GM23338 (cell line): ENCODE measurements around the gene AOAH. TPM values are rescaled to one million over a fixed set of nuclear protein-coding genes. Genes with fewer than 3 reads are reported as not detected.
"Not testable (repeated sequence)": the region's sequence is repeated elsewhere in the genome, so short reads cannot be mapped to it uniquely, and the experiment has no call there.

ENCODE experiments used
- ATAC-seq: fragments of 200-7000 bp; cut with Tn5 transposase; 3 replicates; pipeline ENCODE4 v1.9.1; 2020
- DNase-seq: peaks from one replicate; pipeline ENCODE4 v3.0.0-alpha.2; 2015; ENCODE audit warnings: low spot score
- H2AFZ ChIP-seq: fragments of 200-600 bp; sonication (generic); 2 replicates; pipeline ENCODE4 v1.8.0; 2016; ENCODE audit warnings: antibody characterized with exemption, mild to moderate bottlenecking, moderate library complexity
- H3F3A ChIP-seq: fragments of 200-600 bp; sonication (generic); replicated peaks from 2 replicates; pipeline ENCODE4 v1.8.0; 2017; ENCODE audit warnings: antibody characterized with exemption, mixed run types, low read depth
- H3K27ac ChIP-seq: fragments of 200-600 bp; sonication (generic); 2 replicates; pipeline ENCODE4 v1.6.1; 2016; ENCODE audit warnings: low read depth
- H3K27me3 ChIP-seq: fragments of 200-600 bp; sonication (generic); 2 replicates; pipeline ENCODE4 v1.8.0; 2016; ENCODE audit warnings: mild to moderate bottlenecking, mixed run types, moderate library complexity; ENCODE audit not compliant: insufficient read depth
- H3K36me3 ChIP-seq: fragments of 200-600 bp; sonication (generic); 2 replicates; pipeline ENCODE4 v1.8.0; 2016; ENCODE audit warnings: mild to moderate bottlenecking; ENCODE audit not compliant: insufficient read depth
- H3K4me1 ChIP-seq: fragments of 200-600 bp; sonication (generic); 2 replicates; pipeline ENCODE4 v1.8.0; 2016; ENCODE audit warnings: mild to moderate bottlenecking, moderate library complexity; ENCODE audit not compliant: insufficient read depth
- H3K4me2 ChIP-seq: fragments of 200-600 bp; sonication (generic); 2 replicates; pipeline ENCODE4 v1.7.1; 2017; ENCODE audit warnings: mixed run types
- H3K4me3 ChIP-seq: fragments of 200-600 bp; sonication (generic); 2 replicates; pipeline ENCODE4 v1.6.1; 2016; ENCODE audit warnings: mixed run types
- H3K79me2 ChIP-seq: fragments of 200-600 bp; sonication (generic); replicated peaks from 2 replicates; pipeline ENCODE4 v1.8.0; 2017; ENCODE audit warnings: mild to moderate bottlenecking; ENCODE audit not compliant: insufficient read depth
- H3K9me2 ChIP-seq: fragments of 200-600 bp; sonication (generic); 2 replicates; pipeline ENCODE4 v1.8.0; 2017; ENCODE audit not compliant: insufficient read depth
- H4K20me1 ChIP-seq: fragments of 200-600 bp; sonication (generic); replicated peaks from 2 replicates; pipeline ENCODE4 v1.8.0; 2017; ENCODE audit warnings: mild to moderate bottlenecking; ENCODE audit not compliant: insufficient read depth
- H3K27ac Mint-ChIP-seq: 2 replicates; pipeline ENCODE4 v1.8.0; 2020; ENCODE audit warnings: inconsistent platforms, mild to moderate bottlenecking, moderate library complexity, mixed read lengths
- H3K27me3 Mint-ChIP-seq: 3 replicates; pipeline ENCODE4 v1.8.0; 2022; ENCODE audit warnings: low read depth, mild to moderate bottlenecking, moderate library complexity, mixed read lengths, inconsistent platforms; ENCODE audit not compliant: insufficient read depth, poor library complexity
- H3K36me3 Mint-ChIP-seq: 3 replicates; pipeline ENCODE4 v1.8.0; 2021; ENCODE audit warnings: low read depth, mild to moderate bottlenecking, inconsistent platforms, moderate library complexity, mixed read lengths
- H3K4me1 Mint-ChIP-seq: 3 replicates; pipeline ENCODE4 v1.8.0; 2020; ENCODE audit warnings: mild to moderate bottlenecking, inconsistent platforms, mixed read lengths
- H3K4me3 Mint-ChIP-seq: 3 replicates; pipeline ENCODE4 v1.8.0; 2021; ENCODE audit warnings: moderate library complexity, mild to moderate bottlenecking, inconsistent platforms, mixed read lengths
- H3K9me3 Mint-ChIP-seq: 3 replicates; pipeline ENCODE4 v1.8.0; 2020; ENCODE audit warnings: moderate library complexity, mild to moderate bottlenecking, inconsistent platforms, mixed read lengths
- polyA plus RNA-seq: library from polyadenylated mRNA; unstranded; fragments of >200 nt; fragmentation: Nextera tagmentation; extraction: Ambion mirVana; gene quantifications from 2 replicates; pipeline ENCODE4 v1.2.1, GENCODE V29; 2016
- total RNA-seq: library from RNA; depleted of rRNA; stranded (reverse); fragments of >200 nt; shearing (Covaris generic); gene quantifications from 2 replicates; pipeline ENCODE4 v1.2.3, GENCODE V29; 2014
- TF ChIP-seq, protein P1 (sequence below): fragments of 250-450 bp; sonication (Bioruptor Pico); IDR thresholded peaks from 2 replicates; pipeline ENCODE4 v1.5.0; 2020; ENCODE audit warnings: mild to moderate bottlenecking, moderate library complexity

Gene AOAH
- total and polyA plus RNA-seq, 2 experiments from 2014 or later, result not detected

DNA sequence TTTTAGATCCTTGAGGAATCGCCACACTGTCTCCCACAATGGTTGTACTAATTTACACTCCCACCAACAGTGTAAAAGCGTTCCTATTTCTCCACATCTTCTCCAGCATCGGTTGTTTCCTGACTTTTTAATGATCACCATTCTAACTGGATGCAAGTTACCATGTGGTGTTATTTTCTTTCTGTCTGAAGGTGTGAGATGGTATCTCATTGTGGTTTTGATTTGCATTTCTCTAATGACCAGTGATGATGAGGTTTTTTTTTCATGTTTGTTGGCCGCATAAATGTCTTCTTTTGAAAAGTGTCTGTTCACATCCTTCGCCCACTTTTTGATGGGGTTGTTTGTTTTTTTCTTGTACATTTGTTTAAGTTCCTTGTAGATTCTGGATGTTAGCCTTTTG, 20.4 kb downstream of the AOAH start:
- H3K27me3 Mint-ChIP-seq, result not testable (repeated sequence)

DNA sequence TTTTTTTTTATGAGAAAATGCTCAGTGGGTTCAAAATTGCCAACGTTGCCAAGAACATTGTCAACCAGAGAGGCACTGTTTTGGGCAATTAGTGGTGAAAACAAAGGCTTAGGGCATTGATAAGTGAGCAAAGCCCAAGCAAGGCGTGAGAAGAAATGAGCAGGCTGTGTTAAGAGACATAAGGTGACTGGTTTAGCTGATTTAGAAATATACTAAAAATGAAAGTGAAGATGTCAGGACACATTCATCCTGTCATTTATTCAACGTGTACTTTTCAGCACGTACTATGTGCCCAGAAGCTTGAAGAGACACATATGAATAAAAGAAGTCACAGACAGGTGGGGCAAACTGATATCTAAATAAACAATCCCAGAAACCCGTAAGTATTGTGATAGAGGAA, 31.8 kb downstream of the AOAH start:
- Histone ChIP-seq H3F3A (no peaks in the 10 kb centered on the region), H3K4me2 (no peak overlapping the region), H2AFZ (no peak overlapping the region), H3K79me2 (no peaks in the 10 kb centered on the region), H3K4me1 (no peaks in the 10 kb centered on the region; the same call in 1 of the 2 replicates), H4K20me1 (no peaks in the 10 kb centered on the region), H3K27me3 (no peaks in the 10 kb centered on the region), H3K9me2 (peaks cover 9% of the 10 kb centered on the region; the same call in 1 of the 2 replicates), H3K36me3 (no peaks in the 10 kb centered on the region), H3K4me3 (no peak overlapping the region), H3K27ac (no peak overlapping the region)
- Mint-ChIP-seq H3K36me3 (no peaks in the 10 kb centered on the region), H3K27me3 (peaks cover 1% of the 10 kb centered on the region), H3K27ac (no peak overlapping the region), H3K4me1 (peaks cover 13% of the 10 kb centered on the region), H3K9me3 (no peaks in the 10 kb centered on the region), H3K4me3 (no peak overlapping the region)
- no peak for ATAC-seq
- no peak for DNase-seq
- TF ChIP-seq, protein P1, sequence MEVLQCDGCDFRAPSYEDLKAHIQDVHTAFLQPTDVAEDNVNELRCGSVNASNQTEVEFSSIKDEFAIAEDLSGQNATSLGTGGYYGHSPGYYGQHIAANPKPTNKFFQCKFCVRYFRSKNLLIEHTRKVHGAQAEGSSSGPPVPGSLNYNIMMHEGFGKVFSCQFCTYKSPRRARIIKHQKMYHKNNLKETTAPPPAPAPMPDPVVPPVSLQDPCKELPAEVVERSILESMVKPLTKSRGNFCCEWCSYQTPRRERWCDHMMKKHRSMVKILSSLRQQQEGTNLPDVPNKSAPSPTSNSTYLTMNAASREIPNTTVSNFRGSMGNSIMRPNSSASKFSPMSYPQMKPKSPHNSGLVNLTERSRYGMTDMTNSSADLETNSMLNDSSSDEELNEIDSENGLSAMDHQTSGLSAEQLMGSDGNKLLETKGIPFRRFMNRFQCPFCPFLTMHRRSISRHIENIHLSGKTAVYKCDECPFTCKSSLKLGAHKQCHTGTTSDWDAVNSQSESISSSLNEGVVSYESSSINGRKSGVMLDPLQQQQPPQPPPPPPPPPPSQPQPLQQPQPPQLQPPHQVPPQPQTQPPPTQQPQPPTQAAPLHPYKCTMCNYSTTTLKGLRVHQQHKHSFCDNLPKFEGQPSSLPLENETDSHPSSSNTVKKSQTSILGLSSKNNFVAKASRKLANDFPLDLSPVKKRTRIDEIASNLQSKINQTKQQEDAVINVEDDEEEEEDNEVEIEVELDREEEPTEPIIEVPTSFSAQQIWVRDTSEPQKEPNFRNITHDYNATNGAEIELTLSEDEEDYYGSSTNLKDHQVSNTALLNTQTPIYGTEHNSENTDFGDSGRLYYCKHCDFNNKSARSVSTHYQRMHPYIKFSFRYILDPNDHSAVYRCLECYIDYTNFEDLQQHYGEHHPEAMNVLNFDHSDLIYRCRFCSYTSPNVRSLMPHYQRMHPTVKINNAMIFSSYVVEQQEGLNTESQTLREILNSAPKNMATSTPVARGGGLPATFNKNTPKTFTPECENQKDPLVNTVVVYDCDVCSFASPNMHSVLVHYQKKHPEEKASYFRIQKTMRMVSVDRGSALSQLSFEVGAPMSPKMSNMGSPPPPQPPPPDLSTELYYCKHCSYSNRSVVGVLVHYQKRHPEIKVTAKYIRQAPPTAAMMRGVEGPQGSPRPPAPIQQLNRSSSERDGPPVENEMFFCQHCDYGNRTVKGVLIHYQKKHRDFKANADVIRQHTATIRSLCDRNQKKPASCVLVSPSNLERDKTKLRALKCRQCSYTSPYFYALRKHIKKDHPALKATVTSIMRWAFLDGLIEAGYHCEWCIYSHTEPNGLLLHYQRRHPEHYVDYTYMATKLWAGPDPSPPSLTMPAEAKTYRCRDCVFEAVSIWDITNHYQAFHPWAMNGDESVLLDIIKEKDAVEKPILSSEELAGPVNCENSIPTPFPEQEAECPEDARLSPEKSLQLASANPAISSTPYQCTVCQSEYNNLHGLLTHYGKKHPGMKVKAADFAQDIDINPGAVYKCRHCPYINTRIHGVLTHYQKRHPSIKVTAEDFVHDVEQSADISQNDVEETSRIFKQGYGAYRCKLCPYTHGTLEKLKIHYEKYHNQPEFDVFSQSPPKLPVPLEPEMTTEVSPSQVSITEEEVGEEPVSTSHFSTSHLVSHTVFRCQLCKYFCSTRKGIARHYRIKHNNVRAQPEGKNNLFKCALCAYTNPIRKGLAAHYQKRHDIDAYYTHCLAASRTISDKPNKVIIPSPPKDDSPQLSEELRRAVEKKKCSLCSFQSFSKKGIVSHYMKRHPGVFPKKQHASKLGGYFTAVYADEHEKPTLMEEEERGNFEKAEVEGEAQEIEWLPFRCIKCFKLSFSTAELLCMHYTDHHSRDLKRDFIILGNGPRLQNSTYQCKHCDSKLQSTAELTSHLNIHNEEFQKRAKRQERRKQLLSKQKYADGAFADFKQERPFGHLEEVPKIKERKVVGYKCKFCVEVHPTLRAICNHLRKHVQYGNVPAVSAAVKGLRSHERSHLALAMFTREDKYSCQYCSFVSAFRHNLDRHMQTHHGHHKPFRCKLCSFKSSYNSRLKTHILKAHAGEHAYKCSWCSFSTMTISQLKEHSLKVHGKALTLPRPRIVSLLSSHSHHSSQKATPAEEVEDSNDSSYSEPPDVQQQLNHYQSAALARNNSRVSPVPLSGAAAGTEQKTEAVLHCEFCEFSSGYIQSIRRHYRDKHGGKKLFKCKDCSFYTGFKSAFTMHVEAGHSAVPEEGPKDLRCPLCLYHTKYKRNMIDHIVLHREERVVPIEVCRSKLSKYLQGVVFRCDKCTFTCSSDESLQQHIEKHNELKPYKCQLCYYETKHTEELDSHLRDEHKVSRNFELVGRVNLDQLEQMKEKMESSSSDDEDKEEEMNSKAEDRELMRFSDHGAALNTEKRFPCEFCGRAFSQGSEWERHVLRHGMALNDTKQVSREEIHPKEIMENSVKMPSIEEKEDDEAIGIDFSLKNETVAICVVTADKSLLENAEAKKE (CRISPR knock-in tag), result no peak

More for the DNA sequence above, 20.4 kb downstream of the AOAH start:
- ATAC-seq, H3K4me2 ChIP-seq, H3K27ac ChIP-seq, H3K4me1 ChIP-seq, H3K27ac Mint-ChIP-seq, H3K79me2 ChIP-seq, H3K4me3 ChIP-seq, H3K27me3 ChIP-seq, H3K9me2 ChIP-seq, H3K9me3 Mint-ChIP-seq, H4K20me1 ChIP-seq, H3K36me3 Mint-ChIP-seq, H3F3A ChIP-seq, DNase-seq, H3K36me3 ChIP-seq, H3K4me1 Mint-ChIP-seq, H2AFZ ChIP-seq, H3K4me3 Mint-ChIP-seq: not testable (repeated sequence)
